HepG2 (cell line): ENCODE results near the gene TAB2. TPM values are rescaled to one million over a fixed set of nuclear protein-coding genes. Genes with fewer than 3 reads are reported as not detected.
A peak's percentile ranks its signal among the peaks of the same experiment; 100 is the strongest.

Experiments
- ARID4A ChIP-seq: sonication (generic); formaldehyde crosslinking; IDR thresholded peaks from 2 replicates; pipeline ENCODE4 v1.5.0; 2020; ENCODE audit warnings: mild to moderate bottlenecking, missing genetic modification reagents, borderline replicate concordance
- KMT2A ChIP-seq: sonication (generic); formaldehyde crosslinking; IDR thresholded peaks from 2 replicates; pipeline ENCODE4 v1.4.0; 2020; ENCODE audit warnings: missing genetic modification reagents
- RARA ChIP-seq: IDR thresholded peaks from 2 replicates; pipeline ENCODE4 v1.6.1; 2016; ENCODE audit warnings: missing genetic modification reagents, missing compliant biosample characterization
- RORA ChIP-seq: sonication (generic); formaldehyde crosslinking; IDR thresholded peaks from 2 replicates; pipeline ENCODE4 v1.5.0; 2020; ENCODE audit warnings: mild to moderate bottlenecking, missing genetic modification reagents, moderate library complexity
- SRY ChIP-seq: sonication (generic); formaldehyde crosslinking; IDR thresholded peaks from 2 replicates; pipeline ENCODE4 v1.8.0; 2022; ENCODE audit warnings: mild to moderate bottlenecking, missing genetic modification reagents
- SUZ12 ChIP-seq: fragments of 150-350 bp; IDR thresholded peaks from 2 replicates; pipeline ENCODE4 v1.6.1; 2014; ENCODE audit warnings: low read depth, low read length
- ZKSCAN1 ChIP-seq: fragments of 150-350 bp; IDR thresholded peaks from 2 replicates; pipeline ENCODE4 v1.6.1; 2014; ENCODE audit warnings: low read length
- ZNF225 ChIP-seq: sonication (generic); formaldehyde crosslinking; IDR thresholded peaks from 2 replicates; pipeline ENCODE4 v1.4.0; 2020; ENCODE audit warnings: mild to moderate bottlenecking, missing genetic modification reagents
- ZNF83 ChIP-seq: sonication (generic); formaldehyde crosslinking; IDR thresholded peaks from 2 replicates; pipeline ENCODE4 v1.4.0; 2020; ENCODE audit warnings: missing genetic modification reagents, mild to moderate bottlenecking, borderline replicate concordance
- polyA plus RNA-seq, 8 experiments: library from polyadenylated mRNA; depleted of rRNA in 3 of 8; stranded (reverse) in 7 of 8; unstranded in 1 of 8; fragments of >200 nt; fragmentation: Illumina TruSeq in 4 of 8; extraction: Trizol in 4 of 8; gene quantifications; 2 replicates each; pipeline versions ENCODE4 v1.2.1 to v1.2.3, GENCODE V29; 2011 to 2016; ENCODE audit warnings: low read depth in 4 of 8, missing spikeins in 1 of 8, mixed read lengths in 1 of 8; ENCODE audit not compliant: insufficient read depth in 1 of 8
- total RNA-seq, 5 experiments: library from RNA; depleted of rRNA; stranded (reverse); fragments of >200 nt; fragmentation: Illumina TruSeq; extraction: Trizol; gene quantifications; 2 replicates each; pipeline ENCODE4 v1.2.3, GENCODE V29; 2016; ENCODE audit warnings: low read depth in 1 of 5
- TF ChIP-seq, protein P1 (sequence below): sonication (generic); formaldehyde crosslinking; IDR thresholded peaks from 2 replicates; pipeline ENCODE4 v1.4.0; 2020; ENCODE audit warnings: missing genetic modification reagents
- TF ChIP-seq, protein P2 (sequence below): sonication (generic); formaldehyde crosslinking; IDR thresholded peaks from 2 replicates; pipeline ENCODE4 v1.9.0; 2021; ENCODE audit warnings: missing genetic modification reagents, borderline replicate concordance

The TAB2 gene
- total and polyA plus RNA-seq, 2 of the 13 experiments (the other 11 are each of a cell fraction or from before 2014, with no cell fraction given), result 23.7 to 50.2 TPM

GRCh38 chr6:149440735-149441671 lies 123.5 kb downstream of the TAB2 start (continued):
- TF ChIP-seq ARID4A (CRISPR knock-in tag), result peak; percentile 2; the same call in 1 of the 2 replicates
- no peak for TF ChIP-seq ZKSCAN1
- TF ChIP-seq SRY (CRISPR knock-in tag), result no peak
- peak; percentile 59 for TF ChIP-seq RARA (CRISPR knock-in tag)
- TF ChIP-seq KMT2A (CRISPR knock-in tag), result no peak; the same call in 1 of the 2 replicates
- TF ChIP-seq, protein P1, sequence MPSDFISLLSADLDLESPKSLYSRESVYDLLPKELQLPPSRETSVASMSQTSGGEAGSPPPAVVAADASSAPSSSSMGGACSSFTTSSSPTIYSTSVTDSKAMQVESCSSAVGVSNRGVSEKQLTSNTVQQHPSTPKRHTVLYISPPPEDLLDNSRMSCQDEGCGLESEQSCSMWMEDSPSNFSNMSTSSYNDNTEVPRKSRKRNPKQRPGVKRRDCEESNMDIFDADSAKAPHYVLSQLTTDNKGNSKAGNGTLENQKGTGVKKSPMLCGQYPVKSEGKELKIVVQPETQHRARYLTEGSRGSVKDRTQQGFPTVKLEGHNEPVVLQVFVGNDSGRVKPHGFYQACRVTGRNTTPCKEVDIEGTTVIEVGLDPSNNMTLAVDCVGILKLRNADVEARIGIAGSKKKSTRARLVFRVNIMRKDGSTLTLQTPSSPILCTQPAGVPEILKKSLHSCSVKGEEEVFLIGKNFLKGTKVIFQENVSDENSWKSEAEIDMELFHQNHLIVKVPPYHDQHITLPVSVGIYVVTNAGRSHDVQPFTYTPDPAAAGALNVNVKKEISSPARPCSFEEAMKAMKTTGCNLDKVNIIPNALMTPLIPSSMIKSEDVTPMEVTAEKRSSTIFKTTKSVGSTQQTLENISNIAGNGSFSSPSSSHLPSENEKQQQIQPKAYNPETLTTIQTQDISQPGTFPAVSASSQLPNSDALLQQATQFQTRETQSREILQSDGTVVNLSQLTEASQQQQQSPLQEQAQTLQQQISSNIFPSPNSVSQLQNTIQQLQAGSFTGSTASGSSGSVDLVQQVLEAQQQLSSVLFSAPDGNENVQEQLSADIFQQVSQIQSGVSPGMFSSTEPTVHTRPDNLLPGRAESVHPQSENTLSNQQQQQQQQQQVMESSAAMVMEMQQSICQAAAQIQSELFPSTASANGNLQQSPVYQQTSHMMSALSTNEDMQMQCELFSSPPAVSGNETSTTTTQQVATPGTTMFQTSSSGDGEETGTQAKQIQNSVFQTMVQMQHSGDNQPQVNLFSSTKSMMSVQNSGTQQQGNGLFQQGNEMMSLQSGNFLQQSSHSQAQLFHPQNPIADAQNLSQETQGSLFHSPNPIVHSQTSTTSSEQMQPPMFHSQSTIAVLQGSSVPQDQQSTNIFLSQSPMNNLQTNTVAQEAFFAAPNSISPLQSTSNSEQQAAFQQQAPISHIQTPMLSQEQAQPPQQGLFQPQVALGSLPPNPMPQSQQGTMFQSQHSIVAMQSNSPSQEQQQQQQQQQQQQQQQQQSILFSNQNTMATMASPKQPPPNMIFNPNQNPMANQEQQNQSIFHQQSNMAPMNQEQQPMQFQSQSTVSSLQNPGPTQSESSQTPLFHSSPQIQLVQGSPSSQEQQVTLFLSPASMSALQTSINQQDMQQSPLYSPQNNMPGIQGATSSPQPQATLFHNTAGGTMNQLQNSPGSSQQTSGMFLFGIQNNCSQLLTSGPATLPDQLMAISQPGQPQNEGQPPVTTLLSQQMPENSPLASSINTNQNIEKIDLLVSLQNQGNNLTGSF (CRISPR knock-in tag), result no peak
- no peak for TF ChIP-seq RORA
- TF ChIP-seq SUZ12, result no peak
- TF ChIP-seq ZNF83 (CRISPR knock-in tag), result 0 out of 2 replicates have a peak, but pooled peaks have one; percentile 43
- TF ChIP-seq, protein P2, sequence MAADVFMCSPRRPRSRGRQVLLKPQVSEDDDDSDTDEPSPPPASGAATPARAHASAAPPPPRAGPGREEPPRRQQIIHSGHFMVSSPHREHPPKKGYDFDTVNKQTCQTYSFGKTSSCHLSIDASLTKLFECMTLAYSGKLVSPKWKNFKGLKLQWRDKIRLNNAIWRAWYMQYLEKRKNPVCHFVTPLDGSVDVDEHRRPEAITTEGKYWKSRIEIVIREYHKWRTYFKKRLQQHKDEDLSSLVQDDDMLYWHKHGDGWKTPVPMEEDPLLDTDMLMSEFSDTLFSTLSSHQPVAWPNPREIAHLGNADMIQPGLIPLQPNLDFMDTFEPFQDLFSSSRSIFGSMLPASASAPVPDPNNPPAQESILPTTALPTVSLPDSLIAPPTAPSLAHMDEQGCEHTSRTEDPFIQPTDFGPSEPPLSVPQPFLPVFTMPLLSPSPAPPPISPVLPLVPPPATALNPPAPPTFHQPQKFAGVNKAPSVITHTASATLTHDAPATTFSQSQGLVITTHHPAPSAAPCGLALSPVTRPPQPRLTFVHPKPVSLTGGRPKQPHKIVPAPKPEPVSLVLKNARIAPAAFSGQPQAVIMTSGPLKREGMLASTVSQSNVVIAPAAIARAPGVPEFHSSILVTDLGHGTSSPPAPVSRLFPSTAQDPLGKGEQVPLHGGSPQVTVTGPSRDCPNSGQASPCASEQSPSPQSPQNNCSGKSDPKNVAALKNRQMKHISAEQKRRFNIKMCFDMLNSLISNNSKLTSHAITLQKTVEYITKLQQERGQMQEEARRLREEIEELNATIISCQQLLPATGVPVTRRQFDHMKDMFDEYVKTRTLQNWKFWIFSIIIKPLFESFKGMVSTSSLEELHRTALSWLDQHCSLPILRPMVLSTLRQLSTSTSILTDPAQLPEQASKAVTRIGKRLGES, result no peak
- TF ChIP-seq ZNF225, result peak; percentile 58; the same call in 1 of the 2 replicates
